Measurements from ENCODE around the gene ASIC2. TPM values are rescaled to one million over a fixed set of nuclear protein-coding genes. Genes with fewer than 3 reads are reported as not detected.

Gene ASIC2
- total and polyA plus RNA-seq, 2 experiments from 2014 or later, result 0.52 to 2.8 TPM

GRCh38 chr17:33055171-33055611 is 237.9 kb downstream of the ASIC2 start:
- H3K27me3 ChIP-seq (ENCODE audit: insufficient read depth), result no peaks in the 10 kb centered on the region
- H3K27me3 Mint-ChIP-seq (ENCODE audit: insufficient read depth, low read depth, poor library complexity), result peaks cover 2% of the 10 kb centered on the region
- no peak overlapping the region for H3K27ac Mint-ChIP-seq
- TF ChIP-seq ETS1 (IDR thresholded peaks at IDR 0.05), result no peak
- TF ChIP-seq ZNF331 (CRISPR knock-in tag; IDR thresholded peaks at IDR 0.05; ENCODE audit: low read depth), result no peak
- no peak for TF ChIP-seq CREB1 (CRISPR knock-in tag; IDR thresholded peaks at IDR 0.05; ENCODE audit: low read depth)
- no peak for TF ChIP-seq ZNF462 (CRISPR knock-in tag; IDR thresholded peaks at IDR 0.05)
- no peak for TF ChIP-seq EZH2phosphoT487 (IDR thresholded peaks at IDR 0.05; ENCODE audit: unreplicated experiment)
- no peak for TF ChIP-seq CTCF (conservative IDR thresholded peaks at IDR 0.05; ENCODE audit: low read depth in 2 of 2)
- no peak for TF ChIP-seq NANOG (IDR thresholded peaks at IDR 0.05; ENCODE audit: borderline replicate concordance)
- TF ChIP-seq STAT1 (IDR thresholded peaks at IDR 0.05; ENCODE audit: unreplicated experiment), result no peak
- TF ChIP-seq JUNB (IDR thresholded peaks at IDR 0.05; ENCODE audit: unreplicated experiment), result no peak
- no peak for TF ChIP-seq POLR2AphosphoS5 (IDR thresholded peaks at IDR 0.05; ENCODE audit: low read depth)
- H2AFZ ChIP-seq, result no peak overlapping the region; the same call in 1 of the 2 replicates
- H3K9me3 Mint-ChIP-seq, result peaks cover 2% of the 10 kb centered on the region; the same call in 1 of the 3 replicates
- ATAC-seq, result no peak
- no peaks in the 10 kb centered on the region for H3K36me3 Mint-ChIP-seq (ENCODE audit: low read depth)
- H3K4me2 ChIP-seq, result no peak overlapping the region
- no peak overlapping the region for H3K27ac ChIP-seq (ENCODE audit: low read depth)
- H3K79me2 ChIP-seq (replicated peaks; ENCODE audit: insufficient read depth), result no peaks in the 10 kb centered on the region
- H3K4me1 Mint-ChIP-seq, result no peaks in the 10 kb centered on the region; the same call in 2 of the 3 replicates
- H4K20me1 ChIP-seq (replicated peaks; ENCODE audit: insufficient read depth), result no peaks in the 10 kb centered on the region; the same call in 1 of the 2 replicates
- H3K9me2 ChIP-seq (ENCODE audit: insufficient read depth), result no peaks in the 10 kb centered on the region
- peak; percentile 6 for DNase-seq (ENCODE audit: low spot score)
- no peaks in the 10 kb centered on the region for H3K4me1 ChIP-seq (ENCODE audit: insufficient read depth)
- H3K4me3 ChIP-seq, result no peak overlapping the region
- no peaks in the 10 kb centered on the region for H3K36me3 ChIP-seq (ENCODE audit: insufficient read depth)
- H3F3A ChIP-seq (replicated peaks; ENCODE audit: low read depth), result no peaks in the 10 kb centered on the region
- H3K4me3 Mint-ChIP-seq, result no peak overlapping the region
